NK-92 treated with Interleukin-12 subunit alpha and Interleukin-12 subunit beta, amount 100 ng/mL, for 24 hours (cell line): ENCODE measurements around the gene ZG16B.

Experiments used
- DNase-seq: peaks from one replicate; lab custom pipeline; 2025; lab: John Stamatoyannopoulos, UW

ZG16B gene

GRCh38 chr16:2829501-2830354 is at the start of gene ZG16B:
TSS of gene ZG16B (plus strand) at chr16:2830303. CDS start at chr16:2830442, 139 bp downstream.
- no peak for DNase-seq

GRCh38 chr16:2782583-2783351 is 47.3 kb upstream of the ZG16B start:
- DNase-seq, result no peak

- no peak for DNase-seq
Measured at GRCh38 chr16:2783581-2784357, 46.3 kb upstream of the ZG16B start.

GRCh38 chr16:2784358-2785100 is 45.6 kb upstream of the ZG16B start:
- no peak for DNase-seq

- no peak for DNase-seq
Measured at GRCh38 chr16:2785101-2785991, 44.8 kb upstream of the ZG16B start.

GRCh38 chr16:2786061-2786825 is 43.9 kb upstream of the ZG16B start:
- no peak for DNase-seq

GRCh38 chr16:2786826-2787151 is 43.3 kb upstream of the ZG16B start:
- no peak for DNase-seq

GRCh38 chr16:2787406-2787805 is 42.7 kb upstream of the ZG16B start, which contains the start of gene PRSS33:
TSS of gene PRSS33 (minus strand) at chr16:2787560. CDS start at chr16:2786547, 1,013 bp downstream.
- DNase-seq, result no peak

- DNase-seq, result no peak
Measured at GRCh38 chr16:2787961-2788360, 42.1 kb upstream of the ZG16B start.

GRCh38 chr16:2790631-2791030 is 39.5 kb upstream of the ZG16B start:
- DNase-seq, result no peak

- no peak for DNase-seq
Measured at GRCh38 chr16:2791174-2791573, 38.9 kb upstream of the ZG16B start.

GRCh38 chr16:2792940-2793339 is 37.2 kb upstream of the ZG16B start:
- no peak for DNase-seq

- DNase-seq, result no peak
Measured at GRCh38 chr16:2795395-2796143, 34.5 kb upstream of the ZG16B start.

GRCh38 chr16:2798723-2799204 is 31.3 kb upstream of the ZG16B start:
- no peak for DNase-seq

GRCh38 chr16:2799205-2799858 is 30.8 kb upstream of the ZG16B start:
- DNase-seq, result no peak

- no peak for DNase-seq
Measured at GRCh38 chr16:2799859-2800226, 30.3 kb upstream of the ZG16B start.

- DNase-seq, result no peak
Measured at GRCh38 chr16:2803545-2804195, 26.4 kb upstream of the ZG16B start.

GRCh38 chr16:2804728-2805127 is 25.4 kb upstream of the ZG16B start:
- no peak for DNase-seq
